K562 (cell line): ENCODE results near the gene WIPF3. TPM values are rescaled to one million over a fixed set of nuclear protein-coding genes. Genes with fewer than 3 reads are reported as not detected.

Experiments
- BHLHE40 ChIP-seq: IDR thresholded peaks from 2 replicates; pipeline ENCODE4 v1.6.1; 2011; ENCODE audit warnings: low read length, improper control_type of control experiment
- COPS2 ChIP-seq: fragments of 450-650 bp; conservative IDR thresholded peaks from 2 replicates; pipeline ENCODE4 v1.6.1; 2016; ENCODE audit warnings: mild to moderate bottlenecking, moderate library complexity
- MEIS2 ChIP-seq: fragments of 450-650 bp; IDR thresholded peaks from 2 replicates; pipeline ENCODE4 v1.6.1; 2014; ENCODE audit warnings: mild to moderate bottlenecking; ENCODE audit not compliant: partially characterized antibody
- NELFE ChIP-seq: IDR thresholded peaks from 2 replicates; pipeline ENCODE4 v1.6.1; 2011; ENCODE audit warnings: mild to moderate bottlenecking; ENCODE audit not compliant: insufficient read depth, insufficient read length
- NR3C1 ChIP-seq: sonication (generic); formaldehyde crosslinking; IDR thresholded peaks from 2 replicates; pipeline ENCODE4 v1.8.1; 2022; ENCODE audit warnings: missing genetic modification reagents
- SMAD2 ChIP-seq: fragments of 150-350 bp; IDR thresholded peaks from 2 replicates; pipeline ENCODE4 v1.6.1; 2014; ENCODE audit warnings: low read depth, mild to moderate bottlenecking, low read length
- SMARCE1 ChIP-seq: fragments of 450-650 bp; IDR thresholded peaks from 2 replicates; pipeline ENCODE4 v1.7.1; 2016; ENCODE audit warnings: mild to moderate bottlenecking
- TOE1 ChIP-seq, 2 experiments: fragments of 450-650 bp in 1 of 2; sonication (generic) in 1 of 2; formaldehyde crosslinking in 1 of 2; IDR thresholded peaks; 2 replicates each; pipeline versions ENCODE4 v1.7.1 to v1.8.0; 2016 to 2022; ENCODE audit warnings: borderline replicate concordance in 2 of 2, mild to moderate bottlenecking in 2 of 2, antibody characterized with exemption in 1 of 2, inconsistent platforms in 1 of 2, low read depth in 1 of 2, missing genetic modification reagents in 1 of 2, moderate library complexity in 1 of 2
- ZFX ChIP-seq: sonication (generic); formaldehyde crosslinking; IDR thresholded peaks from 2 replicates; pipeline ENCODE4 v1.8.0; 2022; ENCODE audit warnings: mild to moderate bottlenecking, missing genetic modification reagents, moderate library complexity
- ZNF140 ChIP-seq: fragments of 250-450 bp; sonication (Bioruptor Pico); IDR thresholded peaks from 2 replicates; pipeline ENCODE4 v1.8.0; 2021; ENCODE audit warnings: moderate library complexity, mild to moderate bottlenecking, inconsistent platforms
- polyA plus RNA-seq, 8 experiments: library from polyadenylated mRNA; depleted of rRNA in 4 of 8; stranded (reverse) in 5 of 8; unstranded in 3 of 8; fragments of >200 nt; fragmentation: Nextera tagmentation in 2 of 8; fragmentation: Illumina TruSeq in 1 of 8; extraction: Ambion mirVana in 2 of 8; extraction: Trizol in 1 of 8; gene quantifications; 2 replicates each; pipeline versions ENCODE4 v1.2.1 to v1.2.3, GENCODE V29; 2011 to 2014; ENCODE audit warnings: inconsistent platforms in 1 of 8, missing spikeins in 1 of 8
- total RNA-seq, 7 experiments: library from RNA; depleted of rRNA in 6 of 7; stranded (reverse); fragments of >200 nt in 6 of 7; fragmentation: Illumina TruSeq in 2 of 7; extraction: Trizol in 2 of 7; gene quantifications; 2 replicates each; pipeline versions ENCODE4 v1.2.1 to v1.2.3, GENCODE V29; 2011 to 2021; ENCODE audit warnings: low replicate concordance in 1 of 7
- TF ChIP-seq, protein P1 (sequence below), 2 experiments: fragments of 450-650 bp in 1 of 2; sonication (generic) in 1 of 2; formaldehyde crosslinking in 1 of 2; IDR thresholded peaks in 1 of 2; conservative IDR thresholded peaks in 1 of 2; 2 replicates each; pipeline versions ENCODE4 v1.6.1 to v1.8.1; 2016 to 2023; ENCODE audit warnings: mild to moderate bottlenecking in 2 of 2, moderate library complexity in 2 of 2, inconsistent platforms in 1 of 2, missing genetic modification reagents in 1 of 2
- TF ChIP-seq, protein P2 (sequence below): fragments of 250-450 bp; sonication (Bioruptor Pico); IDR thresholded peaks from 2 replicates; pipeline ENCODE4 v1.8.0; 2021; ENCODE audit warnings: moderate library complexity, mild to moderate bottlenecking, inconsistent platforms

Gene WIPF3
- total and polyA plus RNA-seq, 9 of the 15 experiments (the other 6 are each of a cell fraction or from before 2014, with no cell fraction given) = 0.18 to 3.2 (median 1.7) TPM

DNA sequence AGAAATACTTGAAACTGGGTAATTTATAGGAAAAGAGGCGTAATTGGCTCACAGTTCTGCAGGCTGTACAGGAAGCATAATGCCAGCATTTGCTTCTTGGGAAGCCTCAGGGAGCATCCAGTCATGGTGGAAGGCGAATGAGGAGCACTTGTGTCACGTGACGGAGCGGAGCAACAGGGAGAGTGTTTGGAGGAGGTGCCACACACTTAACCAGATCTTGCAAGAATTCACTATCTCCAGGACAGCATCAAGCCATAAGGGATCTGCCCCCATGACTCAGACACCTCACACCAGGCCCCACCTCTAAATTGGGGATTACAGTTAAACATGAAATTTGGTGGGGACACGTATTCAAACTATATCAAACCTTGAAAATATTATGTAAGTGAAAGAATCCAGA, 89.3 kb downstream of the WIPF3 start (continued):
- TF ChIP-seq NELFE = no peak
- TF ChIP-seq COPS2 = no peak
- peak; percentile 75; the same call in 1 of the 2 replicates for TF ChIP-seq TOE1 (IDR thresholded peaks at IDR 0.05; ENCODE audit: borderline replicate concordance)
- TF ChIP-seq TOE1 (CRISPR knock-in tag; IDR thresholded peaks at IDR 0.05; ENCODE audit: borderline replicate concordance, low read depth) = no peak
- no peak for TF ChIP-seq SMAD2
- no peak for TF ChIP-seq NR3C1
- TF ChIP-seq SMARCE1 = no peak
- no peak for TF ChIP-seq ZNF140 (CRISPR knock-in tag)
- TF ChIP-seq, protein P1, sequence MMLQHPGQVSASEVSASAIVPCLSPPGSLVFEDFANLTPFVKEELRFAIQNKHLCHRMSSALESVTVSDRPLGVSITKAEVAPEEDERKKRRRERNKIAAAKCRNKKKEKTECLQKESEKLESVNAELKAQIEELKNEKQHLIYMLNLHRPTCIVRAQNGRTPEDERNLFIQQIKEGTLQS (IDR thresholded peaks at IDR 0.05) = peak; percentile 20; the same call in 1 of the 2 replicates
- TF ChIP-seq, protein P1 (CRISPR knock-in tag; conservative IDR thresholded peaks at IDR 0.05) = no peak
- TF ChIP-seq ZFX (CRISPR knock-in tag) = no peak
- TF ChIP-seq BHLHE40 = peak; percentile 33; the same call in 1 of the 2 replicates
- TF ChIP-seq MEIS2 = no peak
- TF ChIP-seq, protein P2, sequence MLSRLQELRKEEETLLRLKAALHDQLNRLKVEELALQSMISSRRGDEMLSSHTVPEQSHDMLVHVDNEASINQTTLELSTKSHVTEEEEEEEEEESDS (CRISPR knock-in tag) = no peak
